ENCODE measurements around the gene PLXNB3. TPM values are rescaled to one million over a fixed set of nuclear protein-coding genes. Genes with fewer than 3 reads are reported as not detected.
A peak's percentile ranks its signal among the peaks of the same experiment; 100 is the strongest.

Gene PLXNB3
- total and polyA plus RNA-seq, 2 of the 13 experiments (the other 11 are each of a cell fraction or from before 2014, with no cell fraction given): 3.0 to 6.9 TPM

DNA sequence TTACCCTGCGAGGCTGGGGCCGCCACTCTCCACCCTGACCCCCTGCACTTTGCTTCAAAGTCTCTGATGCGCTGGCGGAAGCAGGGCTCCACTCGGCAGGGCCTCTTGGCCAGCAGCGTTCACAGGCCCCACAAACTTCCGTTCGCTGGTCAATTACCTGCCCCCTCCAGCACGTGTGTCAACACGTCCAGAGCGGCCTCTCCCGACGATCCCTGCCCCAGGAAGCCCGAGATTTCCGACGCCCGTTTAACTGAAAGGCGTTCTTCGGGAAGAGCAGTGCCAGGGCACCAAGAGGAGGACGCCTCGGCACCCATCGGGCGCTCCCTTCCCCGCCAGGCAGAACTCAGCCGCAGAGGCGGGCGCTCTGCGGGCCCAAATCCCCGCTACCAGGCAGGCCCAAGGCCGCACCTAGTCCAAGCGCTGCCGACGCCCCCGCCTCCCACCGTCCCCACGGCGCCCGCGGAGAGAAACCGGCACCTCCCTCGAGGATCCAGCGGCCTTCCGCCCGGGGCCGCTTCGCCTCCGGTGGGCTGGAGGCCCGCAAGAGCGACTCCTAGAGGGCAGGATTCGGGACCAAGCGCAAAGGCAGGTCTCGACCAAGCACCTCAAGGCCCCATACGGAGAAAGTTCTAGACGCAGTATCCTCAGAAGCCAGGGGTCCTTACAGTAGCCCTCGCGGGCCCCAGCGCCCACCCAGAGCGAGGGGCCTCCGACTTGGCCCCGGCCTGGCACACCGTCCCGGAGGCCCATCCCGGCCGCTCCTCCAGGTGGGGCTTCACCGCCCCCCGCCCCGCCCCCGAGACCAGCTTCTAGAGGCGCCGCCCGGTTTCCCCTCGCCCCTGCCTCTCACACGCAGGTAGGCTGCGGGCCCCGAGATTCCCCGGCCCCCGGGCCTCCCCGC lies 40.4 kb upstream of the PLXNB3 start (continued):
- TF ChIP-seq, protein P1, sequence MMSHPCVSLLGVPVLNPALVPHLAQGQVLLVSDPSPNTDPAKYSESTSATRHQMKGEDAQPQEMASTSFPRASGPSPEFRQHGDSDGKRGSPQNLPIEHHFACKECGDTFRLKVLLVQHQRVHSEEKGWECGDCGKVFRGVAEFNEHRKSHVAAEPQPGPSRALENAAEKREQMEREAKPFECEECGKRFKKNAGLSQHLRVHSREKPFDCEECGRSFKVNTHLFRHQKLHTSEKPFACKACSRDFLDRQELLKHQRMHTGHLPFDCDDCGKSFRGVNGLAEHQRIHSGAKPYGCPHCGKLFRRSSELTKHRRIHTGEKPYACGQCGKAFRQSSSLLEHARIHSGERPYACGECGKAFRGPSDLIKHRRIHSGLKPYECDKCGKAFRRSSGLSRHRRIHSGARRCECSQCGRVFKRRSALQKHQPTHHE (CRISPR knock-in tag; IDR thresholded peaks at IDR 0.05; ENCODE audit: borderline replicate concordance): no peak
- TF ChIP-seq SOX5 (CRISPR knock-in tag; IDR thresholded peaks at IDR 0.05; ENCODE audit: borderline replicate concordance) (peak; percentile 28; the same call in 1 of the 2 replicates), ZFX (CRISPR knock-in tag; IDR thresholded peaks at IDR 0.05; ENCODE audit: low read depth) (peak; percentile 91), ZNF883 (CRISPR knock-in tag; IDR thresholded peaks at IDR 0.05; ENCODE audit: not compliant biosample characterization) (peak; percentile 76), CHD2 (IDR thresholded peaks at IDR 0.05; ENCODE audit: low read depth, low read length) (no peak), MIXL1 (CRISPR knock-in tag; IDR thresholded peaks at IDR 0.05) (no peak), GABPB1 (CRISPR knock-in tag; IDR thresholded peaks at IDR 0.05) (peak; percentile 85), EEA1 (CRISPR knock-in tag; IDR thresholded peaks at IDR 0.05; ENCODE audit: borderline replicate concordance) (no peak), TGIF2 (CRISPR knock-in tag; IDR thresholded peaks at IDR 0.05) (0 out of 2 replicates have a peak, but pooled peaks have one; percentile 44), ZBTB8A (CRISPR knock-in tag; IDR thresholded peaks at IDR 0.05; ENCODE audit: borderline replicate concordance, low read depth) (peak; percentile 65; the same call in 1 of the 2 replicates), ZNF441 (CRISPR knock-in tag; IDR thresholded peaks at IDR 0.05; ENCODE audit: borderline replicate concordance) (peak; percentile 50; the same call in 1 of the 2 replicates), SRSF4 (IDR thresholded peaks at IDR 0.05; ENCODE audit: low read depth, low read length, poor library complexity, severe bottlenecking) (no peak), ATAD3A (CRISPR knock-in tag; IDR thresholded peaks at IDR 0.05) (no peak), ZNF232 (CRISPR knock-in tag; IDR thresholded peaks at IDR 0.05; ENCODE audit: borderline replicate concordance) (no peak), ASH2L (IDR thresholded peaks at IDR 0.05; ENCODE audit: insufficient read length, low read depth, low read length) (peak; percentile 26), EHMT2 (IDR thresholded peaks at IDR 0.05; ENCODE audit: borderline replicate concordance, low read depth, low read length) (no peak), ZKSCAN5 (CRISPR knock-in tag; IDR thresholded peaks at IDR 0.05) (no peak), ZNF558 (CRISPR knock-in tag; IDR thresholded peaks at IDR 0.05; ENCODE audit: borderline replicate concordance) (0 out of 2 replicates have a peak, but pooled peaks have one; percentile 22), KDM6A (CRISPR knock-in tag; IDR thresholded peaks at IDR 0.05; ENCODE audit: low read depth) (0 out of 2 replicates have a peak, but pooled peaks have one; percentile 13)
- TF ChIP-seq, protein P2, sequence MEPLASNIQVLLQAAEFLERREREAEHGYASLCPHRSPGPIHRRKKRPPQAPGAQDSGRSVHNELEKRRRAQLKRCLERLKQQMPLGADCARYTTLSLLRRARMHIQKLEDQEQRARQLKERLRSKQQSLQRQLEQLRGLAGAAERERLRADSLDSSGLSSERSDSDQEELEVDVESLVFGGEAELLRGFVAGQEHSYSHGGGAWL (CRISPR knock-in tag; IDR thresholded peaks at IDR 0.05): 0 out of 2 replicates have a peak, but pooled peaks have one; percentile 25
- TF ChIP-seq, protein P3, sequence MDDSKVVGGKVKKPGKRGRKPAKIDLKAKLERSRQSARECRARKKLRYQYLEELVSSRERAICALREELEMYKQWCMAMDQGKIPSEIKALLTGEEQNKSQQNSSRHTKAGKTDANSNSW (CRISPR knock-in tag; IDR thresholded peaks at IDR 0.05; ENCODE audit: borderline replicate concordance): no peak
- TF ChIP-seq, protein P4, sequence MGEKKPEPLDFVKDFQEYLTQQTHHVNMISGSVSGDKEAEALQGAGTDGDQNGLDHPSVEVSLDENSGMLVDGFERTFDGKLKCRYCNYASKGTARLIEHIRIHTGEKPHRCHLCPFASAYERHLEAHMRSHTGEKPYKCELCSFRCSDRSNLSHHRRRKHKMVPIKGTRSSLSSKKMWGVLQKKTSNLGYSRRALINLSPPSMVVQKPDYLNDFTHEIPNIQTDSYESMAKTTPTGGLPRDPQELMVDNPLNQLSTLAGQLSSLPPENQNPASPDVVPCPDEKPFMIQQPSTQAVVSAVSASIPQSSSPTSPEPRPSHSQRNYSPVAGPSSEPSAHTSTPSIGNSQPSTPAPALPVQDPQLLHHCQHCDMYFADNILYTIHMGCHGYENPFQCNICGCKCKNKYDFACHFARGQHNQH (CRISPR knock-in tag; IDR thresholded peaks at IDR 0.05): 0 out of 2 replicates have a peak, but pooled peaks have one; percentile 22
- TF ChIP-seq, protein P5, sequence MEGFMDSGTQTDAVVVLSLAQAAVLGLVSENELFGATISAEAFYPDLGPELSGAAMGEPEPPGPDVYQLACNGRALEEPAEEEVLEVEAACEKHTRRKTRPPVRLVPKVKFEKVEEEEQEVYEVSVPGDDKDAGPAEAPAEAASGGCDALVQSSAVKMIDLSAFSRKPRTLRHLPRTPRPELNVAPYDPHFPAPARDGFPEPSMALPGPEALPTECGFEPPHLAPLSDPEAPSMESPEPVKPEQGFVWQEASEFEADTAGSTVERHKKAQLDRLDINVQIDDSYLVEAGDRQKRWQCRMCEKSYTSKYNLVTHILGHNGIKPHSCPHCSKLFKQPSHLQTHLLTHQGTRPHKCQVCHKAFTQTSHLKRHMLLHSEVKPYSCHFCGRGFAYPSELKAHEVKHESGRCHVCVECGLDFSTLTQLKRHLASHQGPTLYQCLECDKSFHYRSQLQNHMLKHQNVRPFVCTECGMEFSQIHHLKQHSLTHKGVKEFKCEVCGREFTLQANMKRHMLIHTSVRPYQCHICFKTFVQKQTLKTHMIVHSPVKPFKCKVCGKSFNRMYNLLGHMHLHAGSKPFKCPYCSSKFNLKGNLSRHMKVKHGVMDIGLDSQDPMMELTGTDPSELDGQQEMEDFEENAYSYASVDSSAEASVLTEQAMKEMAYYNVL (CRISPR knock-in tag; IDR thresholded peaks at IDR 0.05; ENCODE audit: borderline replicate concordance): peak; percentile 40; the same call in 1 of the 2 replicates

Measured in HepG2 (cell line).